GM21619 (cell line): ENCODE data around the gene MGMT.

Experiments used
- ATAC-seq: cut with Tn5 transposase; IDR thresholded peaks from one replicate; pipeline ENCODE4 v1.9.1; 2021; ENCODE audit not compliant: unreplicated experiment

The MGMT gene

GRCh38 chr10:129815898-129816655 is 349.0 kb downstream of the MGMT start:
- no peak for ATAC-seq

- no peak for ATAC-seq
Observed at GRCh38 chr10:129816656-129817045, 349.6 kb downstream of the MGMT start.
